GM12873 (cell line): ENCODE measurements around the gene DISC1.

Source experiments
- CTCF ChIP-seq: IDR thresholded peaks from 2 replicates; pipeline ENCODE4 v1.5.1; 2012; ENCODE audit warnings: low read depth, mild to moderate bottlenecking, moderate library complexity, low read length, control low read depth; ENCODE audit not compliant: insufficient read depth; ENCODE audit errors: missing control alignments

The DISC1 gene

DNA sequence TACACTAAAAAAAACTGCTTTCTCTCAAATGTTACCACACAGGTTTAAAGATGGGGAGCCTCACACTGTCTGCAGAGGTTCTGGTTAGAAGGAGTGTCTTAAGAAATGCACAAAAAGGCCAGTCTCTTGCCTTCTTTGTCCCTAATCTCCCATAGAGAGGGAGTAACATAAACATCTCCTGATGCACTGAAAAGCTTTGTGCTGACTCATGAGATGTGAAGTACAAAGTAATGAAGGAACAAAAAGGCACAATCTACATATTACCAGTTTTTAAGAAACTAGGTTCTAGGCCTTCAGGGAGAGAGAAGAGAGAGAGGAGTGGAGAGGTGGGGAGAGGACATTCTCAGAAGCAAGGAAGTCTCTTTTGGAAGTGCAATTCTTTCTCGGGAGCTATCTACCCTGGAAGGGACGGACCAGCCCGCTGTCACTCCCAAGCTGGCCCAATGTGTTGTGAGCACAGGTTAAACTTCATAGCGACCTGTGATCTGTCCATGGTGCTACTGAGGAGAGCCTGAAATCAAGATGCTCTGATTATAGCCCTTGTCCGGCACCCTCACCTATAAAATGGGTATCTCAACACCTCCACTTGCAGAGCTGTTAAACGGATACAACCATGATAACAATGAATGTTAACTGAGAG is 458.1 kb downstream of the DISC1 start:
- no peak for TF ChIP-seq CTCF

- no peak for TF ChIP-seq CTCF
These were observed 464.2 kb downstream of the DISC1 start for GRCh38 chr1:232090816-232091215.
